ENCODE data around the gene SMCO2. TPM values are rescaled to one million over a fixed set of nuclear protein-coding genes. Genes with fewer than 3 reads are reported as not detected.

Gene SMCO2
- total and polyA plus RNA-seq, 2 experiments from 2014 or later: not detected

DNA sequence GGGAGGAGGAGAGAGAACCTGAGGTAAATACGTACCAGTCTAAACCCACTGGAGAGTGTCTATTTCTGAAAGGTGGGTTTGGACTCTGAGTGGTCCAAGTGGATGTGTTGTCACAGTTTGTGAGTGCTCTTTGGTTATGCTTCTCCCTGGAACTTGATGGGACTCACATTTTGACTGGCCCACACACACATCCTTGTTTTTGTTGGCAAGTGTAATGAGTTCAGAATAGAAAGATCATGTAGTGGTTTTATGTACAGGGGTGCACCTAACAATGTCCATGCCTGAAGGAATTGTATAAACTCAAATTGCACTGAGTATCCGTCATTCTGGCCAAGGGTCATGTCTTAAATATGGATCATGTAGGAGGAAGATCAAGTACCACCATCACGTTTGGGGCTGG, 82.3 kb downstream of the SMCO2 start:
- Histone ChIP-seq H3K36me3 (replicated peaks; ENCODE audit: insufficient read depth, low read depth) (no peaks in the 10 kb centered on the region), H3K9me2 (replicated peaks; ENCODE audit: insufficient read depth) (no peaks in the 10 kb centered on the region), H3K27ac (no peak overlapping the region), H3K4me3 (no peak overlapping the region), H3K79me2 (peaks cover 90% of the 10 kb centered on the region), H3K4me1 (ENCODE audit: insufficient read depth) (peaks cover 7% of the 10 kb centered on the region), H3K27me3 (no peaks in the 10 kb centered on the region), H4K20me1 (ENCODE audit: insufficient read depth, poor library complexity, severe bottlenecking) (peaks cover 6% of the 10 kb centered on the region), H3K4me2 (no peak overlapping the region), H3K9me3 (ENCODE audit: low read depth) (no peaks in the 10 kb centered on the region), H2AFZ (no peak overlapping the region)
- DNase-seq (ENCODE audit: low spot score): no peak
- TF ChIP-seq CTCF (IDR thresholded peaks at IDR 0.05; ENCODE audit: poor library complexity): no peak
- no peak for TF ChIP-seq EZH2phosphoT487 (IDR thresholded peaks at IDR 0.05; ENCODE audit: low read depth, severe bottlenecking, unreplicated experiment)
- TF ChIP-seq EZH2 (IDR thresholded peaks at IDR 0.05; ENCODE audit: borderline replicate concordance): no peak
- WGBS (ENCODE audit: low lambda C conversion rate, missing lambda C conversion rate): 94% methylated on average over 3 of the region's 3 CpGs

GRCh38 chr12:27530157-27530922, 83.8 kb downstream of the SMCO2 start:
- Histone ChIP-seq H3K79me2 (peaks cover 98% of the 10 kb centered on the region), H3K27me3 (no peaks in the 10 kb centered on the region), H3K4me1 (ENCODE audit: insufficient read depth) (peaks cover 7% of the 10 kb centered on the region), H3K4me3 (no peak overlapping the region), H3K27ac (no peak overlapping the region), H2AFZ (no peak overlapping the region), H3K36me3 (replicated peaks; ENCODE audit: insufficient read depth, low read depth) (no peaks in the 10 kb centered on the region), H3K4me2 (no peak overlapping the region), H4K20me1 (ENCODE audit: insufficient read depth, poor library complexity, severe bottlenecking) (peaks cover 6% of the 10 kb centered on the region), H3K9me3 (ENCODE audit: low read depth) (no peaks in the 10 kb centered on the region), H3K9me2 (replicated peaks; ENCODE audit: insufficient read depth) (no peaks in the 10 kb centered on the region)
- 85% methylated on average over 7 of the region's 7 CpGs for WGBS (ENCODE audit: low lambda C conversion rate, missing lambda C conversion rate)
- no peak for DNase-seq (ENCODE audit: low spot score)
- no peak for TF ChIP-seq EZH2 (IDR thresholded peaks at IDR 0.05; ENCODE audit: borderline replicate concordance)
- TF ChIP-seq EZH2phosphoT487 (IDR thresholded peaks at IDR 0.05; ENCODE audit: low read depth, severe bottlenecking, unreplicated experiment): no peak
- TF ChIP-seq CTCF (IDR thresholded peaks at IDR 0.05; ENCODE audit: poor library complexity): no peak

GRCh38 chr12:27531896-27532295, 85.4 kb downstream of the SMCO2 start:
- Histone ChIP-seq H4K20me1 (ENCODE audit: insufficient read depth, poor library complexity, severe bottlenecking) (peaks cover 6% of the 10 kb centered on the region), H3K27ac (no peak overlapping the region), H3K9me2 (replicated peaks; ENCODE audit: insufficient read depth) (no peaks in the 10 kb centered on the region), H3K79me2 (peaks cover 98% of the 10 kb centered on the region), H3K36me3 (replicated peaks; ENCODE audit: insufficient read depth, low read depth) (no peaks in the 10 kb centered on the region), H3K4me1 (ENCODE audit: insufficient read depth) (no peaks in the 10 kb centered on the region), H3K4me3 (no peak overlapping the region), H3K27me3 (no peaks in the 10 kb centered on the region), H3K9me3 (ENCODE audit: low read depth) (no peaks in the 10 kb centered on the region), H2AFZ (no peak overlapping the region), H3K4me2 (no peak overlapping the region)
- 84% methylated on average over 4 of the region's 4 CpGs for WGBS (ENCODE audit: low lambda C conversion rate, missing lambda C conversion rate)
- TF ChIP-seq CTCF (IDR thresholded peaks at IDR 0.05; ENCODE audit: poor library complexity): no peak
- TF ChIP-seq EZH2phosphoT487 (IDR thresholded peaks at IDR 0.05; ENCODE audit: low read depth, severe bottlenecking, unreplicated experiment): no peak
- no peak for TF ChIP-seq EZH2 (IDR thresholded peaks at IDR 0.05; ENCODE audit: borderline replicate concordance)
- DNase-seq (ENCODE audit: low spot score): no peak
